Gastrocnemius medialis (tissue), 4 donors: ENCODE measurements around the gene TEX2. TPM values are rescaled to one million over a fixed set of nuclear protein-coding genes. Genes with fewer than 3 reads are reported as not detected.
"Not testable (repeated sequence)": the region's sequence is repeated elsewhere in the genome, so short reads cannot be mapped to it uniquely, and the experiment has no call there.

Experiments
- ATAC-seq, 2 donors: fragments of 150-250 bp; one replicate each; pipeline ENCODE4 v1.9.1; 2016
- DNase-seq, 2 donors: peaks; one replicate each; pipeline ENCODE4 v3.0.0-alpha.2; 2019
- H3K27ac ChIP-seq, 4 donors: fragments of 200-600 bp; sonication (generic); 1 replicate in 1 of 4; 2 replicates in 3 of 4; pipeline ENCODE4 v1.5.1; 2016 to 2018; ENCODE audit warnings: mild to moderate bottlenecking in 2 of 4, moderate library complexity in 1 of 4
- H3K27me3 ChIP-seq, 3 donors: fragments of 200-600 bp; sonication (generic) in 2 of 3; 1 replicate in 1 of 3; 2 replicates in 2 of 3; pipeline versions ENCODE4 v1.5.1 to v1.6.0; 2016 to 2019; ENCODE audit warnings: mild to moderate bottlenecking in 1 of 3, moderate library complexity in 1 of 3
- H3K36me3 ChIP-seq, 2 donors: fragments of 200-600 bp; sonication (generic) in 1 of 2; one replicate each; pipeline ENCODE4 v1.5.1; 2017 to 2018
- H3K4me1 ChIP-seq, 2 donors: fragments of 200-600 bp; sonication (generic) in 1 of 2; one replicate each; pipeline ENCODE4 v1.5.1; 2016 to 2017; ENCODE audit warnings: mild to moderate bottlenecking in 2 of 2
- H3K4me3 ChIP-seq, 4 donors: fragments of 200-600 bp; sonication (generic) in 3 of 4; 1 replicate in 1 of 4; 2 replicates in 3 of 4; pipeline ENCODE4 v1.5.1; 2016 to 2019; ENCODE audit warnings: mild to moderate bottlenecking in 2 of 4
- H3K9me3 ChIP-seq, 3 donors: fragments of 200-600 bp; sonication (generic) in 2 of 3; 1 replicate in 1 of 3; 2 replicates in 2 of 3; pipeline ENCODE4 v1.5.1; 2016 to 2019
- CTCF ChIP-seq, 5 experiments: fragments of 450-650 bp in 3 of 5; fragments of 200-600 bp in 2 of 5; sonication (generic) in 2 of 5; IDR thresholded peaks in 4 of 5; conservative IDR thresholded peaks in 1 of 5; 1 replicate in 4 of 5; 2 replicates in 1 of 5; pipeline ENCODE4 v1.5.1; 2016 to 2019; ENCODE audit warnings: antibody characterized with exemption in 5 of 5, mild to moderate bottlenecking in 3 of 5, moderate library complexity in 3 of 5
- POLR2A ChIP-seq, 2 donors: fragments of 450-650 bp; IDR thresholded peaks; one replicate each; pipeline ENCODE4 v1.6.1; 2017; ENCODE audit warnings: antibody characterized with exemption in 2 of 2, mild to moderate bottlenecking in 2 of 2, moderate library complexity in 2 of 2
- in situ Hi-C, 4 donors: fragments of 200-750 bp; cut with MboI; loops; one replicate each; pipeline versions ENCODE4 v1.15.0 to v1.8.0; 2017; ENCODE audit warnings: low sequenced_read_pairs in 4 of 4
- intact Hi-C: fragments of 100-400 bp; cut with DNase I; formaldehyde crosslinking; loops from one replicate; pipeline ENCODE4 v1.15.1; 2023; ENCODE audit warnings: low total_unique reads
- total RNA-seq, 4 donors: library from RNA; depleted of rRNA; stranded (reverse); fragments of >200 nt; gene quantifications; one replicate each; pipeline versions ENCODE4 v1.1.0 to v1.2.3, GENCODE V29; 2016

Gene TEX2
- total RNA-seq, 4 donors from 2014 or later: 39.0 to 91.1 (median 77.4) TPM

- no peak for TF ChIP-seq CTCF (IDR thresholded peaks at IDR 0.05 in 4 of 5, conservative IDR thresholded peaks at IDR 0.05 in 1 of 5)
- no peak for TF ChIP-seq POLR2A (IDR thresholded peaks at IDR 0.05)
- Histone ChIP-seq H3K4me1 (peaks cover 31 to 42% of the 10 kb centered on the region in 2 donors), H3K27ac (peak overlapping the region in 3 of 4 donors; percentile 38 to 91 (median 45)), H3K36me3 (peaks cover 0 to under 1% of the 10 kb centered on the region in 2 donors), H3K27me3 (no peaks in the 10 kb centered on the region), H3K9me3 (no peaks in the 10 kb centered on the region), H3K4me3 (no peak overlapping the region)
- intact Hi-C loops (no loop called here), in situ Hi-C loops (no loop called here)
- ATAC-seq: no peak
- DNase-seq: no peak
Observed at GRCh38 chr17:64182325-64183012, 80.6 kb downstream of the TEX2 start.

GRCh38 chr17:64180089-64181073 is 82.7 kb downstream of the TEX2 start:
- DNase-seq (no peak), ATAC-seq (no peak)
- in situ Hi-C loops: no loop called here
- Histone ChIP-seq H3K36me3 (no peaks in the 10 kb centered on the region), H3K4me3 (no peak overlapping the region), H3K4me1 (peaks cover 45 to 50% of the 10 kb centered on the region in 2 donors), H3K27me3 (no peaks in the 10 kb centered on the region), H3K27ac (peak overlapping the region; percentile 54 to 91 (median 74)), H3K9me3 (no peaks in the 10 kb centered on the region)
- no peak for TF ChIP-seq POLR2A (IDR thresholded peaks at IDR 0.05)
- TF ChIP-seq CTCF (IDR thresholded peaks at IDR 0.05 in 4 of 5, conservative IDR thresholded peaks at IDR 0.05 in 1 of 5): no peak
- intact Hi-C loops: no loop called here

GRCh38 chr17:64179024-64179423 is 84.0 kb downstream of the TEX2 start:
- DNase-seq, H3K27me3 ChIP-seq, in situ Hi-C loops, H3K4me3 ChIP-seq, H3K9me3 ChIP-seq, ATAC-seq, intact Hi-C loops, H3K36me3 ChIP-seq: not testable (repeated sequence)
- peak overlapping the region; percentile 86 to 92 (median 89) for H3K27ac ChIP-seq
- peaks cover 54 to 57% of the 10 kb centered on the region in 2 donors for H3K4me1 ChIP-seq

- no peaks in the 10 kb centered on the region for H3K36me3 ChIP-seq
- peak overlapping the region; percentile 86 to 92 (median 89) for H3K27ac ChIP-seq
- H3K9me3 ChIP-seq: no peaks in the 10 kb centered on the region
- ATAC-seq (peak; percentile 23 to 24), DNase-seq (peak in 1 of 2 donors; percentile 65)
- H3K27me3 ChIP-seq: no peaks in the 10 kb centered on the region
- peak overlapping the region in 1 of 4 donors; percentile 1 for H3K4me3 ChIP-seq
- in situ Hi-C loops (no loop called here), intact Hi-C loops (no loop called here)
- peaks cover 62 to 63% of the 10 kb centered on the region in 2 donors for H3K4me1 ChIP-seq
- TF ChIP-seq CTCF (IDR thresholded peaks at IDR 0.05 in 4 of 5, conservative IDR thresholded peaks at IDR 0.05 in 1 of 5) (no peak), POLR2A (IDR thresholded peaks at IDR 0.05) (no peak)
Observed at GRCh38 chr17:64178011-64178825, 84.8 kb downstream of the TEX2 start.
